Left colon (tissue), 2 donors: ENCODE measurements around the gene RNASE13. TPM values are rescaled to one million over a fixed set of nuclear protein-coding genes. Genes with fewer than 3 reads are reported as not detected.

Experiments used
- ATAC-seq: fragments of 200-7000 bp; cut with Tn5 transposase; one replicate; pipeline ENCODE4 v1.9.1; 2020; ENCODE audit warnings: mild to moderate bottlenecking, moderate library complexity
- DNase-seq, 2 donors: peaks; one replicate each; pipeline ENCODE4 v3.0.0-alpha.2; 2020
- intact Hi-C, 2 donors: fragments of 100-400 bp; cut with DNase I in 1 of 2; cut with micrococcal nuclease in 1 of 2; formaldehyde crosslinking; loops; one replicate each; pipeline versions ENCODE4 v1.11.2 to v1.14.0; 2022; cut with DNase I, micrococcal nuclease
- total RNA-seq, 2 donors: library from RNA; stranded (reverse); fragmentation: NEBNext Ultra II Directional; extraction: Animal tissue kit (Norgen Biotek cat#: 25700); gene quantifications; one replicate each; pipeline ENCODE4 v1.2.1, GENCODE V29; 2021
- donor health status: DM: no; HTN: no; CAD: no.
- donor health status: DM: yes; HTN: yes; CAD: no.

Gene RNASE13
- total RNA-seq, 2 donors from 2014 or later, result not detected

DNA sequence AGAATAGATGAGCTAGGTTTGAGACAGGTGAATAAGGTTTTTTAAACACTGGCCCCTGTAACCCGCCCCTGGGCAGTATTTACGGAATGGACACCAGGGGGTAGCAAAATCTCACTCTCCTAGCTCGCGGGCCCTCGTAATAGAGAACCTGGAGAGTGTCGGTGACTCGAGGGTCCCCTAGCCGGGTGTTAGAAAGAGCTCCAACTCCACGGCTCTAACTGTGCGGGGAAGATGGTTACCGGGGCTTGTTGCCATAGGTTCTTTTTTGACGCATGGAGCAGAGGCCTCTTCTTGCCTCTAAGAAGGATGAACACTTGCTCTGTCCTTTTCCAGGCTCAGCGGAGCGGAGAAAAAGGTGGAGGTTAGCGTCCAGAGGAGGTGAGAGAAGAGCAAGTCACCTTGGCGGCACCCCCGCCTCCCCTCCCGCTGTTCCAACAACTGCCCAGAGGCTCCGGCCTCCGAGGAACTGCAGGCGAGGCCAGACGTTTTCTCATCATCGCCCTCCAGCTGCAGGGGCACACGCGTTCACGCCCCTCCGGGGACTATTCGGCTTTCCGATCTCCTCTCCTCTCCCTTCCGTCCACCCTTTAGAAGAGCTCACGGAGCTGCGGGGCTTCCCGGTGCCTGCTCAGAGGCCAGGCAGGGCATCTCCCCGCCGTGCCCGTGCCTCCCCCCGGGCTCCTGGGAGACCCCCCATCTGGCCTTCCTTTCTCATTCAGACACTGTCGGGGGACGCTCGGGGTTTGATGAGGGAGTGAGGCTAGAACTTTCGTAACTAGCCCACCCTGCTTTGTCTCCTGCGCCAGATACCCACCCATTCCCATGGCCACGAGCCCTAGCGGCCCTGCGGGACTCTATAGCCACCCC, 34.1 kb upstream of the RNASE13 start:
- DNase-seq, result peak; percentile 58 to 63
- ATAC-seq, result peak; percentile 30
- intact Hi-C loops, result loop anchor here in 1 of 2 donors (5.0 kb wide), 1 partner anchor 39 kb away; no protein-coding TSS in a partner anchor

DNA sequence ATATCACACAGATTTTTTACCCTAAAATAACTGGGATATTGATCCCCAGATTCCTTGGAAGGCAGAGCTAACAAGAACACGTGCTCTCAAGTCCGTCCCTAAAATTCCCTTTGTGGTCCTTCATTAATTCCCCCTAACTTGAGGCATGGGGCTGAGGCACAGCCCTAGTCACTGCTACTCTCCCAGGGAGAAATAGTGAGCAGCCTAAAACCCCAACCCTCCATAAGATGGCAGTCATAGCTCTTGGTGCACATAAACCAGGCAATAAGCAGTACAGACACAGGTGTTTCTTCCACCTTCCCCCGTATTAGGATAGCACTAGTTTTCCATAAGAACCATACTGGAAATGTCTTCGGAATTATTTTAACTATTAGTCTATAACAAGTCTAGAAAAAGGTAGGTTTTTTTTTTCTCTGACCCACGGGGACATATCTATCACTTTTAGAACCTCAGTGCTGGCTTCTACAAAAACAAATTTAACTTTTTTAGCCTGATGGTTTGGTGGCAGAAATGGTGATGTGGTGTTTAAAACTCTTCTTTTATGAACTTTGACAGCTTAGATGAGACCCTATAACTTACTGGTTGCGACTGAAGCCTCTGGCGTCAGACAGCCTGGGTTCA, 32.4 kb upstream of the RNASE13 start:
- ATAC-seq, result no peak
- DNase-seq, result no peak
- intact Hi-C loops, result loop anchor here in 1 of 2 donors (5.0 kb wide), 1 partner anchor 40 kb away; no protein-coding TSS in a partner anchor

DNA sequence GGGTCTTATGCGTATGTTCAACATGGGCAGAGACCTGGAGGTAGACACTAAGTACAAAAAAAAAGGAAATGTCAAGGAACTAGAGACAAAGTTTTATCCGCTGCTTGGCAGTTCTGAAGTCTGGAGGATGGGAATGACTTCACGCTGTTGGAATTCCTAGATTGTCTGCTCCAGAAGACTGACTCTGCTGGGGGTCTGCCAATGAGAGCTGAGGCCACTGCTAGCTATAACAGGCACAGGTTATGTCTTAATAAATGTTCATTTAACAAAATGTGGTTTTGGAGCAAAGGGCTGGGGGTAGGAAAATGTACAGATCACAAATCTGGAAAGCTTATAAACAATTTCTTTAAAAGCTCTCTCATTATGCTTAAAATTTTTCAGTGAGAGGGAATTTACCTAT, 28.9 kb upstream of the RNASE13 start:
- DNase-seq, result no peak
- no peak for ATAC-seq
- intact Hi-C loops, result no loop called here

DNA sequence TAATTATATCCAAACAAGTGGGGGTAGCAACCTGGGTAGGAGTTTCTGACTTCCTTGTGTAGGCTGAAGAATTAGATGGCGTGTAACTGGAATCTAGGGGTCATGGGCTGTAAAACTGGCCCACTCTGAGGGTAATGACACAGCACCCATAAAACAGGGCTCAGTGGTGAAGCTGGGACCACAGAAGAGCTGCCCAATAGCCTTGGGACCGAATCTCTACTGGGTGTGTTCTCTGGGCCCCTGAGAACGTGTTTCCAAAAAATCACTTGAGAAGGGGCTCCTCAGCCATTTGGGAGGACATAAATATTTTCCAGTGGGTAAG, 26.7 kb upstream of the RNASE13 start:
- intact Hi-C loops, result no loop called here
- ATAC-seq (peak; percentile 2), DNase-seq (no peak)

DNA sequence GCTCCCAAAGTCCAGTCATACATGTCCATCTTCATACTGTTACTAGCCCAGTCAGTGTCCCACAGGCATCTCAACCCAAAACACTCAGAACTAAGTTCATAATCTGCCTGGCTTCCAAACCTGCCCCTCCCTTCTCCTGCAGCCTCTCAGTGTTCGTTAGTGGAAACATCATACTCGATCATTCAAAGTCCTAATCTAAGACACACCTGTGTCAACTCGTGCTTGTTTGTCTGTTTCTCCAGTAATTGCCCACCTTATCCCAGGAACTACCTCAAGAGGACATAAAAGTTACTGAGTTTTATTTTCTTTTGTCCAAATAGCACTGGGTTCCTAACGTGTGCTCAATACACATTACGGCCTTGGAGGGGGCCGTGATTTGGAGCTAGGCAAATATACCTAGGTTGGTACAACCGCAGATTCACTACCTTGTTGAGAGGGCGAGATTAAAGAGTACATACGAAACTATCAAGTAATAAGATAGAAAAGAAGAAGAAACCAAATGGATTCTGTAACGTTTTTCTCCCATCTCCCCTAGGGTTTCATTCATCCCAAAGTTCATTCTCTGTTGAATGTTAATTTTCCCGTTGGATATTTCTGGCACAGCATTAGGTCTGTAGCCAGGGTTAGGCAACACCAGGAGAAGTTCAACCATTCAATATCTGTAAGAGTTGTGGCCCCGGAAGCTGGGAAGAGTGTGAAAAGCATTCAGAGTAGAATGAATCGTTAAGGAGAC, 26.2 kb upstream of the RNASE13 start:
- intact Hi-C loops, result no loop called here
- peak; percentile 54 for ATAC-seq
- DNase-seq, result no peak

DNA sequence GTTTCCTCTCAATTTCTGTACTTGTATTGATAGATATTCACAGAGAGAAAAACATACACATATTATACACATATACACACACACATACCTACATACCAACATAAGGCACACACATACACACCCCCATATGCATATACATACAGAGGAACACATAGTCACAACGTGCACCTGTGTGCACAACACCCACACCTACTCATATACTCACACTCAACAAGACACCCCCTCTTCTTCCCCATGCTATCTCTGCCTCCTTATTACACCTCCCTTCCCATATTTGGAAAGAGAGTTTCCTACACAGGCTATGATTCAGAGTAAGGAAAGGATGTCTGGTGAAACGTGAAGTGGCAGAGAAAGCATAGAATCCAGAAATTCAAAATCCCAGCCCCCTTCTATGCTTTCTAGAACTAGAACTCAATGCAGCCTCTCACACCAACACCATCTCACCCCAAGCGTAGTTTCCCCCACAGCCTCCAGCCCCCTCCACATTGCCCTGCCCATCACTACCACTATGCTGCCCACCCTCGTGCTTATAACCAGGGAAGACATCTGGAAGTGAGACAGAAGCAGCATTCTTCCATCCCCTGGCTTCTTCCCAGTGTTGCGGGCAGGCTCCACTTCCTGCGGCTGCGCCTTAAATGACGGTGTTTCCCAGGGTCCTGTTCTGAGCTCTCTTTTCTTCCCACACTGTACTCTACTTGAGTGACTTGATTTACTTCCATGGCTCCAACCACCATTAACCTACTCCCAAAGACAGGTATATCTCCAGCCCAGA, 25.4 kb upstream of the RNASE13 start:
- intact Hi-C loops, result no loop called here
- ATAC-seq, result peak; percentile 51

DNA sequence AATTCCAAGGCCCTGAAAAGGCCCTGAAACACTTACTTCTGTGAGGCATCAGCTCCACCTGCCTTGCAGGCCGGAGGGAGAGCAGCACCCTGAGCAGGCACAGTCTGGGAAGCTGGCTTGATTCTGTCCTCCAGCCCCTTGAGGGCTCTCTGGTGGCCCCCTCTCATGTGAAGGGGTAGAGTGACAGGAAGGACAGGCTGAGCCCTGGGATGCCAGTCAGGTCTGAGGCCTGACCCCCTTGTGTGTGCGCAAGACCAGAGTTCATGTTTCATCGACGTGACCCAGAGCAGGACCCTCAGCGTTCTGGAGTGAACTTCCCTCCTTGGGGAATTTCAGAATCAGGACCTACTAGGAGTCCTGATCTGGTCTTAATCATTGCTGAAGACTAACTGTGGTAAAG, 24.3 kb upstream of the RNASE13 start:
- DNase-seq (no peak), ATAC-seq (no peak)
- intact Hi-C loops, result no loop called here

More for the DNA sequence above, 25.4 kb upstream of the RNASE13 start:
- DNase-seq, result no peak

DNA sequence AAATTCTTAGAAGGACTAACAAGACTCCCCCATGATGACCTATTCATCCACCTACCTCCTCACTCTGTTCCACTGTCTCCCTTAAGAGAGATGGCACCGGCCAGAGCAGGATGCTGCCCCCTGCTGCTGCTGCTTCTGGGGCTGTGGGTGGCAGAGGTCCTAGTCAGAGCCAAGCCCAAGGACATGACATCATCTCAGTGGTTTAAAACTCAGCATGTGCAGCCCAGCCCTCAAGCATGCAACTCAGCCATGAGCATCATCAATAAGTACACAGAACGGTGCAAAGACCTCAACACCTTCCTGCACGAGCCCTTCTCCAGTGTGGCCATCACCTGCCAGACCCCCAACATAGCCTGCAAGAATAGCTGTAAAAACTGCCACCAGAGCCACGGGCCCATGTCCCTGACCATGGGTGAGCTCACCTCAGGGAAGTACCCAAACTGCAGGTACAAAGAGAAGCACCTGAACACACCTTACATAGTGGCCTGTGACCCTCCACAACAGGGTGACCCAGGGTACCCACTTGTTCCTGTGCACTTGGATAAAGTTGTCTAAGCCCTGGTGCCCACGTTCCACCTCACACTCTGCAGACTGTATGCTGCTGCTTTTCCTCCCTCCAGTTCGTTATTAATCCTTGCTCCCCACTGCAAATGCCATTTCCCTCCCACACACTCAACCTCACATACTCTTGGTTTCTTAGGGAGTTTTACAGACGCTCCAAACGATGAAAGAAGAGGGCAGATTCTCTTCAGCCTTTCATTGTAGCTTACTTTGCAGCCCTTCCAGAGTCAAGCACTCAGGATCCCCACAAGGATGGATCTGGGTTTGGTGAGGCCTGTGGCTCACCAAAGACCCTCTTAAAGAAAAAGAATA, 23.4 kb upstream of the RNASE13 start, which contains the start of gene RNASE8:
Gene RNASE8, plus strand, starts transcription at position 20 of the 873 bp plus-strand sequence. Its CDS starts 71 bp downstream, at position 91.
- intact Hi-C loops, result no loop called here
- no peak for DNase-seq
- ATAC-seq, result no peak

DNA sequence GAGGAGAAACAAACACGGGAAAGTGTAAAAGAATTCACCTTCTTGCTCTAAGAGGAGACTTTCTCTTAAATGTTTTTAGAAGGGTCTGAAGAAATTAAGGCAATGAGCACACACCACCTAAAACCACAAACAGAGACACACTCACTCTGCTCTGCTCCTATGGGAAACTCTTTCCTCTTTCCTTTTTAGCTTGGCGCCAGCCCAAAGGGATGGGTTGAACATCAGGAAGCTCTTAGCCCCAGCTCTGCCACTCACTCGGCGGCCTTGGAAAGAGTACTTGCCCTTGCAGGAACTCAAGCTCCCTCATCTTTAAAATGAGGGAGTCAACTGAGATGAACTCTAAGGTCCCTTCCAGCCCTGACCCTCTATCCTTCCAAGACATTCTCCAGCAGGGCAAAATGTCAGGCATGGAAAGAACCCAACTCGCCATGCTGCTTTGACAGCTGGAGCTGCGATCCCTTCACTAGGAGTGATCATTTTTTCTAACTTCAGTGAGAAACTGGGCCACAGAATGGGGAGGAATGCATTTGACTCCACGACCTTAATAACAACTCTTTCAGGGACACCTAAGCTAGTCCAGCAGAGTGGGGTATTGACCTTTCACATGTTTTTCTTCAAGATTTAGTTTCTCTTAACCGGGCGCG, 22.0 kb upstream of the RNASE13 start:
- peak; percentile 87 to 89 for DNase-seq
- intact Hi-C loops, result no loop called here
- ATAC-seq, result peak; percentile 65

DNA sequence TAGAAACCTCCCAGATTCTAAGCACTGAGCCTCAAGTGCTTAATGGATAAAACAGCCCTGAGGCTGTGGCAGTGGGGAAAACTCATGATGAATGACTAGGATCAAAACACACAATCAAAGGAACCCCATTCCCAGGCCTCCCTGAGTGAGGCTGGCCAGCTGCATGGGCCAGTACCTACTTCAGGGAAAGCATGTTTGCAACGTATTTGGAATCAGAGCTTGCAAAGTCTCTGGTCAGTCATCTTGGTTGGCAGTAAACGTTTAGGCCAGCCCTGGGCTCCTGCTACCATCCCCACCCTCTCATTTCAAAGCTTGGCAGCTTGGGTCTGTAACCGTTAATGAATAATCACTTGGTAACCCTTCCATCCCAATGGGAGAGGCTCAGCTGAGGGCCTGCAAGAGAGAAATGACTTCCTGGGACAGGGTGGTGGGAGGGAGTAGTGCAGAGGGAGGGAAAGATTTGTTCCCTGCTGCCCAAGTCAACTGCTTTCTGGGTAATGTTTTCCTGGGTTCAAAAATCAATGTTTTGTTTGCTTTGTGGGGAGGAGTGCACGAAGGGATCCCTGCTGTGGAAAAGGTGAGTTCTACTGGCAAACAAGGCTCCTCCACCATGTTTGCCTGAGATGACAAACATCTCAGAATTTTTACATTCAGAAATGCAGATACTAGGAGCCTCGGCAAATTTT, 21.0 kb upstream of the RNASE13 start:
- intact Hi-C loops, result no loop called here
- peak; percentile 43 to 74 for DNase-seq
- ATAC-seq, result peak; percentile 73

DNA sequence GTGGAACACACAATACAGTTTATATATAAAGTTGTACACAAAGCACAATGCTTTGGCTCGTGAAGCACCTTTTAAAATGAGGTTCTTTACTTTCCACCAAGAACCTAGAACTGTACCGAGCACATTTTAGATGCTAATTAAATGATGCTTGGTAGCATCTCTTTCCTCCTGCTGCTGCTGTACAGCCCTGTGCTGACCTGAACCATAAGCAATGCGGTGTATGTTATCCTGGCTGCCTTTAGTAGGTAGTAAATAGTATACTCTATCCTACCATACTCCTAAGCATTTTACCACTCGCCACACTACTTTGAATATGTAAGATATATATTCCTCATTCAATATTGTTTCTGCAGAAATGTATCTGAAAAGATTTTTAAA, 20.1 kb upstream of the RNASE13 start:
- intact Hi-C loops, result loop anchor here in 1 of 2 donors (5.0 kb wide), 1 partner anchor 42 kb away; no protein-coding TSS in a partner anchor
- ATAC-seq, result no peak

DNA sequence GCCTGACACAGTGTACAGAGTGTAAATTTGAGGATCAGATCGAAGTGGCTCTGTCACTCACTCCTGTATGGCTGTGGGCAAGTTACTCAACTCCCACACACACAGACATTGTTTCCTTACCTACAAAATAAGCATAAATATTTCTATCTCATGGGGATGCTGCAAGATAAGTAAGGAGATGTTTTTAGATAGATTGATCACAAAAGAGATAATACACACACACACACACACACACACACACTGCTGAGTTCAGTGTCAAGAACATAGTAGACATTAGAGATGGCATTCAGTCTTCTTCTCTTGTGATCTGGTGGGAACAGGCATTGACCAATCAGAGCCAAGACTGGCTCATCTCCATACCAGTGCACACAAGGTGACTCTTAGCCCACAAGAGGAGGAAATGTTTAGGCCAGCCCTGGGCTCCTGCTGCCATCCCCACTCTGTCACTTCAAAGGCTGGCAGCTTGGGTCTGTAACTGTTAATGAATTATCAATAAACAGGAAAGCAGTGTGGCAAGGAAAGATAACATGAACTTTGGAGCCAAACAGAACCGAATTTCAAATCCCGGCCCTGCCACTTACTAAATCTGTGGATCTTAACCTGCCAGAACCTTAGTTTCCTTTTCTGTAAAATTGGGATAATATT, 19.6 kb upstream of the RNASE13 start:
- DNase-seq, result peak; percentile 49 to 70
- intact Hi-C loops, result loop anchor here in 1 of 2 donors (5.0 kb wide), 1 partner anchor 42 kb away; no protein-coding TSS in a partner anchor
- ATAC-seq, result peak; percentile 68

More for the DNA sequence above, 20.1 kb upstream of the RNASE13 start:
- DNase-seq, result no peak

DNA sequence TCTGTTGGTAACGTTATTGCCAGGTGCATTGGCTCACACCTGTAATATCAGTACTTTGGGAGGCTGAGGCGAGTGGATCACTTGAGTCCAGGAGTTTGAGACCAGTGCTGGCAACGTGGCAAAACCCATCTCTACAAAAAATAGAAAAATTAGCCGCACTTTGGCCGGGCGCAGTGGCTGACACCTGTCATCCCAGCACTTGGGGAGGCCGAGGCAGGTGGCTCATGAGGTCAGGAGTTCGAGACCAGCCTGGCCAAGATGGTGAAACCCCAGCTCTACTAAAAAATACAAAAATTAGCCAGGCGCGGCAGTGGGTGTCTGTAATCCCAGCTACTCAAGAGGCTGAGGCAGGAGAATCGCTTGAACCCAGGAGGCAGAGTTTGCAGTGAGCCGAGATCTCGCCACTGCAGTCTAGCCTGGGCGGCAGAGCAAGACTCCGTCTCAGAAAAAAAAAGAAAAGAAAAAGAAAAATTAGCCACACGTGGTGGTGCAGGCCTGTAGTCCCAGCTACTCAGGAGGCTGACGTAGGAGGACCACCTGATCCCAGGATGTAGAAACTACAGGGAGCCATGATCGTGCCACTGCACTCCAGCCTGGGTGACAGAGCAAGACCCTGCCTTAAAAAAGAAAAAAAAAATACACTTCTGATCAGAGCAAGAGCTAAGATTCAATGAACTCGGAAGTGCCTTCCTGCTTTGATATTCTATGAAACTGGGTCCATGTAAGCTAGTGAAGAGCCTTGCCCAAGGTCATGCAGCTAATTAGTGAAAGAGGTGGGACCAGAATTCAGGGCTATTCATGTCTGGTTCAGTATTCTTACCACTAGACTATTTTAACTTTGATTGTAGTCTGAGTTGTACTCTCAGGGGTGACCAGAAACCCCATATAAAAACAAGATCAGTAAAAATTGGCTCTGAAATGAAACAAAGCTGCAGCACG, 18.8 kb upstream of the RNASE13 start:
- DNase-seq, result no peak
- intact Hi-C loops, result loop anchor here in 1 of 2 donors (5.0 kb wide), 1 partner anchor 41 kb away; no protein-coding TSS in a partner anchor
- no peak for ATAC-seq

DNA sequence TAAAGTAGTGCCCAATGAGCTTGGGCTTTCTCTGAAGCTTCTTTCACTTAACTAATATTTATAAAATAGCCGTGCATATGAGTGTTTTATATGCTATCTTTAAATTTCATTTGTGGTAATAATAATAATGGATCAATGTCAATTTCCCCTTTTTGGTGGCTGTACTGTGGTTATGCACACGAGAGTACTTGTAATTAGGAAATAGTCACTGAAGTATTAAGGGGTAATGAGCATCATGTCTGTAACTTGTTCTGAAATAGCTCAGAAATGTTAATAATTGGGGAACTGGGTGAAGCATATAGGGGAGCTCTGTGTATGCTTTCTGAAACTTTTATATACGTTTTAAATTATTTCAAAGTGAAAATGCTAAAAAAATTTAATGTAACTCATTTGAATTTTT, 16.0 kb upstream of the RNASE13 start:
- no peak for ATAC-seq
- no peak for DNase-seq
- intact Hi-C loops, result loop anchor here in 1 of 2 donors (5.0 kb wide), 1 partner anchor 38 kb away; no protein-coding TSS in a partner anchor

DNA sequence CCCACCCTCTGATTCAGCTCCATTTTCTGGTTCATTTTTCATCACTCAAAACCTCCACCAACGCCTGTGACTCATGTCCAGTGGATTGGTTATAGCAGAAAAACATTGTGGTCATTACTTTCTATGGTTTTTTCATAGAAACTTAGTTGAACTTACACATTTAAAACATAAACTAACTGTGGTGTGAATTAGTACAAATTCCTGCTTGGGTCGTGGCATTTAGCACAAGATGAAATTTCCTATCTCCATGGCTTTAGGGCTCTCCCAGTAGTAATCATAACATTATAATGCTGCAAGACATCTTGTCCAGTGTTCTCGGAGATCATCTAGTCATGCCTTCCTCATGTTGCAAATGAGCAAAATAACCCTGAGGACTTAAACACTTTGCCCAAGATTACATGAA, 14.7 kb upstream of the RNASE13 start:
- intact Hi-C loops, result no loop called here
- no peak for ATAC-seq
- DNase-seq, result no peak
